SK-N-SH treated with all-trans-retinoic acid at 6 μM for 48 hours (cell line): Measurements from ENCODE around the gene ERGIC1.

ENCODE experiments used
- BACH2 ChIP-seq: fragments of 250-450 bp; sonication (Bioruptor Pico); IDR thresholded peaks from 2 replicates; pipeline ENCODE4 v1.9.0; 2021; ENCODE audit warnings: mild to moderate bottlenecking, borderline replicate concordance
- CSDC2 ChIP-seq: fragments of 250-450 bp; sonication (Bioruptor Pico); IDR thresholded peaks from 2 replicates; pipeline ENCODE4 v1.5.0; 2020; ENCODE audit warnings: mild to moderate bottlenecking, moderate library complexity
- GLIS3 ChIP-seq: fragments of 250-450 bp; sonication (Bioruptor Pico); IDR thresholded peaks from 2 replicates; pipeline ENCODE4 v1.5.0; 2020; ENCODE audit warnings: mild to moderate bottlenecking, moderate library complexity
- RARB ChIP-seq: fragments of 250-450 bp; sonication (Bioruptor Pico); IDR thresholded peaks from 2 replicates; pipeline ENCODE4 v1.8.0; 2021; ENCODE audit warnings: mild to moderate bottlenecking, moderate library complexity
- SNAI2 ChIP-seq: fragments of 250-450 bp; sonication (Bioruptor Pico); IDR thresholded peaks from 2 replicates; pipeline ENCODE4 v1.5.0; 2020; ENCODE audit warnings: mild to moderate bottlenecking, moderate library complexity
- ZFP3 ChIP-seq: fragments of 250-450 bp; sonication (Bioruptor Pico); IDR thresholded peaks from 2 replicates; pipeline ENCODE4 v1.5.0; 2020; ENCODE audit warnings: mild to moderate bottlenecking, moderate library complexity
- ZFP30 ChIP-seq: fragments of 450-650 bp; formaldehyde crosslinking; IDR thresholded peaks from 2 replicates; pipeline ENCODE4 v1.5.0; 2022; ENCODE audit warnings: mild to moderate bottlenecking, moderate library complexity
- ZNF565 ChIP-seq: fragments of 450-650 bp; formaldehyde crosslinking; conservative IDR thresholded peaks from 2 replicates; pipeline ENCODE4 v1.5.0; 2020; ENCODE audit warnings: low read depth, mild to moderate bottlenecking, moderate library complexity
- ZNF8 ChIP-seq: fragments of 450-650 bp; formaldehyde crosslinking; IDR thresholded peaks from 2 replicates; pipeline ENCODE4 v1.5.0; 2020; ENCODE audit warnings: mild to moderate bottlenecking, moderate library complexity

- TF ChIP-seq CSDC2 (CRISPR knock-in tag) (no peak), ZNF8 (no peak), BACH2 (CRISPR knock-in tag) (no peak), ZNF565 (CRISPR knock-in tag) (no peak), ZFP3 (CRISPR knock-in tag) (peak; percentile 77), GLIS3 (CRISPR knock-in tag) (no peak), SNAI2 (CRISPR knock-in tag) (no peak), RARB (no peak), ZFP30 (CRISPR knock-in tag) (no peak)
Observed at GRCh38 chr5:172855597-172856292, 21.7 kb downstream of the ERGIC1 start.
